ENCODE measurements around the gene TRAPPC8. TPM values are rescaled to one million over a fixed set of nuclear protein-coding genes. Genes with fewer than 3 reads are reported as not detected.
A peak's percentile ranks its signal among the peaks of the same experiment; 100 is the strongest.

TRAPPC8 gene
- total and polyA plus RNA-seq, 2 of the 13 experiments (the other 11 are each of a cell fraction or from before 2014, with no cell fraction given): 34.6 to 50.8 TPM

DNA sequence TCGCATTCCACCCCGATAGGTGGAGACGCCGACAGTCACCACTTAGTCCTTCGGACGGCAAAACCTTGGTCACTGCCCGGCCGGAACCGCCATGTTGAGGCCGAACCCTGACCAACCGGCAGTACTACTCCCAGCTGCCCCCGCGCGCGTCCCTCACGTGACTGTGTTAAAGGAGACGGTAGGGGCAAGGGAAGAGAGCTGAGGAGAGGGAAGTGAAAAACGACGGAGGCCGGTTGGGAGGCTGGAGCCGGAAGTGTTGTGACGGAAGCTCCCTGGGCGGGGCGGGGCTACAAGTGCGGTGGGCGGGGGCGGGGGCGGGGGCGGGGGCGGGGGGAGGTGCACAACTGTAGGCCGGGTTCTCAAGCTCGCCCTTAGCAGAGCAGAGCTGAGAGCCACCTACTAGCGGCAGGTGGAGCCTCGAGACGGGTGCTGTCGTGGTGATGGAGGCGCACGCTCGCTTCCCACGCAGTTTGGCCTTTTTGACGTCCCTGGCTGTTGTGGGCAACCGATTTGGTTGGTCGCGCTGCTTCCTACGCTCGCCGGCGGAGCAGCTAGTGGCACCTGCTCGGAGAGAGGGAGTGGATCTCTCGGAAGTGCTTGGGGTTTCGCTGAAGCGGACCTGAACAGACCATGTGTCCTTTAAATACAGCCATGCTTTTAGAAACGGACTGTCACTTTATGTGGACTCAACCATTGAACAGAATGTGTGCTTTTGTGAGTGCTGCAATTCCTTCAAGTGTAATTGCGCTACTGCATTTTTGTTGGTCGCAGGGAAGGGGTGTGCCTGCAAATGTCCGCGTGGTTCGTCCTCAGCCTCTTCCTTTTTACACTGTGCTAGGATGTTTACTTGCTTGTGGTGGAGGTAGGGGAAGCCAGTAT, at the start of gene TRAPPC8 (continued):
- TF ChIP-seq, protein P1, sequence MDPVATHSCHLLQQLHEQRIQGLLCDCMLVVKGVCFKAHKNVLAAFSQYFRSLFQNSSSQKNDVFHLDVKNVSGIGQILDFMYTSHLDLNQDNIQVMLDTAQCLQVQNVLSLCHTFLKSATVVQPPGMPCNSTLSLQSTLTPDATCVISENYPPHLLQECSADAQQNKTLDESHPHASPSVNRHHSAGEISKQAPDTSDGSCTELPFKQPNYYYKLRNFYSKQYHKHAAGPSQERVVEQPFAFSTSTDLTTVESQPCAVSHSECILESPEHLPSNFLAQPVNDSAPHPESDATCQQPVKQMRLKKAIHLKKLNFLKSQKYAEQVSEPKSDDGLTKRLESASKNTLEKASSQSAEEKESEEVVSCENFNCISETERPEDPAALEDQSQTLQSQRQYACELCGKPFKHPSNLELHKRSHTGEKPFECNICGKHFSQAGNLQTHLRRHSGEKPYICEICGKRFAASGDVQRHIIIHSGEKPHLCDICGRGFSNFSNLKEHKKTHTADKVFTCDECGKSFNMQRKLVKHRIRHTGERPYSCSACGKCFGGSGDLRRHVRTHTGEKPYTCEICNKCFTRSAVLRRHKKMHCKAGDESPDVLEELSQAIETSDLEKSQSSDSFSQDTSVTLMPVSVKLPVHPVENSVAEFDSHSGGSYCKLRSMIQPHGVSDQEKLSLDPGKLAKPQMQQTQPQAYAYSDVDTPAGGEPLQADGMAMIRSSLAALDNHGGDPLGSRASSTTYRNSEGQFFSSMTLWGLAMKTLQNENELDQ (CRISPR knock-in tag; IDR thresholded peaks at IDR 0.05; ENCODE audit: borderline replicate concordance): no peak
- TF ChIP-seq ONECUT2 (CRISPR knock-in tag; IDR thresholded peaks at IDR 0.05) (no peak), CREM (IDR thresholded peaks at IDR 0.05) (peak; percentile 57; the same call in 1 of the 2 replicates), CREM (CRISPR knock-in tag; IDR thresholded peaks at IDR 0.05) (no peak), GZF1 (CRISPR knock-in tag; IDR thresholded peaks at IDR 0.05) (no peak; the same call in 1 of the 2 replicates), ZSCAN30 (CRISPR knock-in tag; IDR thresholded peaks at IDR 0.05) (no peak), BORCS8-MEF2B (CRISPR knock-in tag; IDR thresholded peaks at IDR 0.05) (peak; percentile 73; the same call in 1 of the 2 replicates), ZBTB46 (CRISPR knock-in tag; IDR thresholded peaks at IDR 0.05; ENCODE audit: borderline replicate concordance) (no peak), RXRA (CRISPR knock-in tag; IDR thresholded peaks at IDR 0.05) (peak; percentile 34; the same call in 1 of the 2 replicates), FOXO1 (CRISPR knock-in tag; IDR thresholded peaks at IDR 0.05) (no peak), ZNF597 (CRISPR knock-in tag; IDR thresholded peaks at IDR 0.05) (no peak), ZNF253 (CRISPR knock-in tag; IDR thresholded peaks at IDR 0.05; ENCODE audit: borderline replicate concordance) (no peak), RAD21 (CRISPR knock-in tag; IDR thresholded peaks at IDR 0.05) (no peak), SYNCRIP (IDR thresholded peaks at IDR 0.05; ENCODE audit: insufficient read depth, low read depth, low read length) (no peak), UBTF (CRISPR knock-in tag; IDR thresholded peaks at IDR 0.05) (peak; percentile 81), THAP8 (CRISPR knock-in tag; IDR thresholded peaks at IDR 0.05; ENCODE audit: borderline replicate concordance) (no peak), SOX6 (IDR thresholded peaks at IDR 0.05) (no peak), SOX6 (CRISPR knock-in tag; IDR thresholded peaks at IDR 0.05) (peak; percentile 34; the same call in 1 of the 2 replicates), LCORL (IDR thresholded peaks at IDR 0.05) (no peak), LCORL (CRISPR knock-in tag; IDR thresholded peaks at IDR 0.05) (0 out of 2 replicates have a peak, but pooled peaks have one; percentile 10)
- TF ChIP-seq, protein P2, sequence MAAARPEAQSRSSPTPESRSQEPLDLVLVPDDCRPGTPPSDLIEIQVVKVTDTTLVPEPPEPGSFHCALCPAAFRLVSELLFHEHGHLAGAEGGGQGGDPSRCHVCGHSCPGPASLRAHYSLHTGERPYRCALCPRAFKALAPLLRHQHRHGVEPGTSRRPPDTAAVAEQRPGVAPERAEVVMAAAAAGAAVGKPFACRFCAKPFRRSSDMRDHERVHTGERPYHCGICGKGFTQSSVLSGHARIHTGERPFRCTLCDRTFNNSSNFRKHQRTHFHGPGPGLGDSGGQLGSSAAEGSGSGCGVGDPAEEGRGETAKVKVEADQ (CRISPR knock-in tag; IDR thresholded peaks at IDR 0.05; ENCODE audit: borderline replicate concordance): no peak
